Activated naive CD4-positive, alpha-beta T cell treated with anti-CD3 and anti-CD28 coated beads, Interleukin-2, amount 10 ng/mL, durations not matched to agents 7 days and 5 days (primary cell): Measurements from ENCODE around the gene ANKRD34A.
A peak's percentile ranks its signal among the peaks of the same experiment; 100 is the strongest.
"Not testable (repeated sequence)": the region's sequence is repeated elsewhere in the genome, so short reads cannot be mapped to it uniquely, and the experiment has no call there.

Experiments
- CTCF ChIA-PET: fragments of 350-600 bp; sonication (Branson Sonifier 250); formaldehyde crosslinking; loops from one replicate; lab custom pipeline; 2021; ENCODE audit warnings: antibody characterized with exemption; lab: Charles Lee
- DNase-seq: peaks from one replicate; pipeline ENCODE4 v3.0.0-alpha.2; 2020
- H3K27ac Mint-ChIP-seq: one replicate; pipeline ENCODE4 v1.8.0; 2021; ENCODE audit warnings: mild to moderate bottlenecking, moderate library complexity, mixed read lengths
- H3K27me3 Mint-ChIP-seq: one replicate; pipeline ENCODE4 v1.8.0; 2021; ENCODE audit warnings: mild to moderate bottlenecking, mixed read lengths
- H3K36me3 Mint-ChIP-seq: one replicate; pipeline ENCODE4 v1.8.0; 2021; ENCODE audit warnings: mixed read lengths
- H3K4me1 Mint-ChIP-seq: one replicate; pipeline ENCODE4 v1.8.0; 2021; ENCODE audit warnings: mixed read lengths
- H3K4me3 Mint-ChIP-seq: one replicate; pipeline ENCODE4 v1.8.0; 2021; ENCODE audit warnings: mild to moderate bottlenecking, moderate library complexity, mixed read lengths
- H3K9me3 Mint-ChIP-seq: one replicate; pipeline ENCODE4 v1.8.0; 2021; ENCODE audit warnings: mixed read lengths

The ANKRD34A gene

GRCh38 chr1:145936247-145936646, 28.1 kb downstream of the ANKRD34A start:
- Mint-ChIP-seq H3K4me1 (peaks cover 22% of the 10 kb centered on the region), H3K27me3 (no peaks in the 10 kb centered on the region), H3K27ac (no peak overlapping the region), H3K36me3 (peaks cover 40% of the 10 kb centered on the region), H3K9me3 (no peaks in the 10 kb centered on the region), H3K4me3 (no peak overlapping the region)
- DNase-seq, result no peak
- CTCF ChIA-PET, result interaction anchor here (1.5 kb wide), 1 partner anchor 13 kb away, joined by 4 read pairs; no protein-coding TSS in a partner anchor

GRCh38 chr1:145935708-145936107, 28.7 kb downstream of the ANKRD34A start:
- CTCF ChIA-PET, result interaction anchor here (1.5 kb wide), 1 partner anchor 12 kb away, joined by 4 read pairs; no protein-coding TSS in a partner anchor
- no peak overlapping the region for H3K4me3 Mint-ChIP-seq

GRCh38 chr1:145932522-145933009, 31.8 kb downstream of the ANKRD34A start:
- DNase-seq, result peak; percentile 25
- H3K36me3 Mint-ChIP-seq, result peaks cover 44% of the 10 kb centered on the region
- CTCF ChIA-PET, result interaction anchor here (1.6 kb wide), 1 partner anchor 87 kb away, joined by 5 read pairs; the partner anchor contains the start of gene NUDT17

More at GRCh38 chr1:145935708-145936107, 28.7 kb downstream of the ANKRD34A start:
- Mint-ChIP-seq H3K27me3 (no peaks in the 10 kb centered on the region), H3K36me3 (peaks cover 41% of the 10 kb centered on the region), H3K27ac (peak overlapping the region; percentile 12), H3K9me3 (no peaks in the 10 kb centered on the region), H3K4me1 (peaks cover 26% of the 10 kb centered on the region)
- DNase-seq, result no peak

GRCh38 chr1:145927916-145928643, 36.3 kb downstream of the ANKRD34A start:
- Mint-ChIP-seq H3K4me3 (no peak overlapping the region), H3K27me3 (no peaks in the 10 kb centered on the region)
- CTCF ChIA-PET, result interaction anchor here (0.6 to 2.1 kb wide), 13 partner anchors 9 to 84 kb away, joined by 3 to 14 read pairs (median 4); partner anchors contain the start of genes ANKRD34A, LIX1L, NUDT17 and PEX11B

More at GRCh38 chr1:145932522-145933009, 31.8 kb downstream of the ANKRD34A start:
- Mint-ChIP-seq H3K4me1 (peaks cover 40% of the 10 kb centered on the region), H3K27ac (peak overlapping the region; percentile 81), H3K4me3 (peak overlapping the region; percentile 17)
- H3K9me3 Mint-ChIP-seq, H3K27me3 Mint-ChIP-seq: not testable (repeated sequence)

GRCh38 chr1:145927063-145927886, 37.1 kb downstream of the ANKRD34A start, which contains the start of gene RBM8A:
RBM8A (minus strand) TSS chr1:145927484; CDS start chr1:145927426, 58 bp downstream.
- CTCF ChIA-PET, result interaction anchor here (0.6 to 2.1 kb wide), 13 partner anchors 9 to 84 kb away, joined by 3 to 14 read pairs (median 4); partner anchors contain the start of genes ANKRD34A, LIX1L, NUDT17 and PEX11B
- Mint-ChIP-seq H3K4me3 (no peak within 1 kb of the TSS), H3K27ac (no peak within 1 kb of the TSS)

More at GRCh38 chr1:145927916-145928643, 36.3 kb downstream of the ANKRD34A start:
- peaks cover 31% of the 10 kb centered on the region for H3K4me1 Mint-ChIP-seq
- peak; percentile 36 for DNase-seq
- peaks cover 26% of the 10 kb centered on the region for H3K36me3 Mint-ChIP-seq
- H3K9me3 Mint-ChIP-seq, result no peaks in the 10 kb centered on the region
- no peak overlapping the region for H3K27ac Mint-ChIP-seq

GRCh38 chr1:145926686-145927062, 37.7 kb downstream of the ANKRD34A start:
- CTCF ChIA-PET, result interaction anchor here (1.0 to 2.1 kb wide), 5 partner anchors 8 to 85 kb away, joined by 4 to 14 read pairs (median 12); partner anchors contain the start of genes ANKRD34A, PEX11B and POLR3GL
- Mint-ChIP-seq H3K27ac (no peak overlapping the region), H3K36me3 (peaks cover 27% of the 10 kb centered on the region), H3K27me3 (no peaks in the 10 kb centered on the region), H3K9me3 (no peaks in the 10 kb centered on the region), H3K4me1 (peaks cover 21% of the 10 kb centered on the region), H3K4me3 (no peak overlapping the region)
- DNase-seq, result no peak

More at GRCh38 chr1:145927063-145927886, 37.1 kb downstream of the ANKRD34A start, which contains the start of gene RBM8A:
- Mint-ChIP-seq H3K36me3 (peaks cover 28% of the 10 kb centered on the region), H3K27me3 (no peaks in the 10 kb centered on the region), H3K9me3 (no peaks in the 10 kb centered on the region), H3K4me1 (peaks cover 24% of the 10 kb centered on the region)
- peak; percentile 97 for DNase-seq

- no peak for DNase-seq
- CTCF ChIA-PET, result no interaction called here
- Mint-ChIP-seq H3K4me1 (peaks cover 34% of the 10 kb centered on the region), H3K27me3 (no peaks in the 10 kb centered on the region), H3K36me3 (peaks cover 23% of the 10 kb centered on the region), H3K9me3 (no peaks in the 10 kb centered on the region), H3K27ac (no peak overlapping the region), H3K4me3 (no peak overlapping the region)
These were observed 42.1 kb downstream of the ANKRD34A start for GRCh38 chr1:145922266-145922665.

GRCh38 chr1:145920297-145920696, 44.1 kb downstream of the ANKRD34A start:
- H3K9me3 Mint-ChIP-seq, CTCF ChIA-PET, DNase-seq, H3K27me3 Mint-ChIP-seq: not testable (repeated sequence)
- H3K36me3 Mint-ChIP-seq, result peaks cover 35% of the 10 kb centered on the region
- H3K4me1 Mint-ChIP-seq, result peaks cover 47% of the 10 kb centered on the region
- H3K4me3 Mint-ChIP-seq, result peak overlapping the region; percentile 93
- peak overlapping the region; percentile 76 for H3K27ac Mint-ChIP-seq

- peak; percentile 47 for DNase-seq
- Mint-ChIP-seq H3K27me3 (no peaks in the 10 kb centered on the region), H3K36me3 (peaks cover 40% of the 10 kb centered on the region), H3K9me3 (no peaks in the 10 kb centered on the region), H3K4me1 (peaks cover 50% of the 10 kb centered on the region), H3K27ac (peak overlapping the region; percentile 98), H3K4me3 (peak overlapping the region; percentile 93)
- CTCF ChIA-PET, result interaction anchor here (1.0 to 2.3 kb wide), 5 partner anchors 8 to 74 kb away, joined by 3 to 14 read pairs (median 4); partner anchors contain the start of genes NUDT17 and RBM8A
These were observed 45.1 kb downstream of the ANKRD34A start for GRCh38 chr1:145918992-145919939.

- Mint-ChIP-seq H3K9me3 (no peaks in the 10 kb centered on the region), H3K27ac (peak within 1 kb of the TSS; percentile 98), H3K27me3 (no peaks in the 10 kb centered on the region), H3K36me3 (peaks cover 42% of the 10 kb centered on the region), H3K4me3 (peak within 1 kb of the TSS; percentile 93), H3K4me1 (peaks cover 50% of the 10 kb centered on the region)
- peak; percentile 96 for DNase-seq
- CTCF ChIA-PET, result interaction anchor here (1.0 to 2.3 kb wide), 6 partner anchors 9 to 73 kb away, joined by 3 to 14 read pairs (median 4); partner anchors contain the start of genes ITGA10, NUDT17 and RBM8A
These were observed 46.0 kb downstream of the ANKRD34A start, which contains the start of gene PEX11B for GRCh38 chr1:145918144-145918991. PEX11B (minus strand) TSS chr1:145918717; CDS start chr1:145918688, 29 bp downstream.

- no peaks in the 10 kb centered on the region for H3K9me3 Mint-ChIP-seq
- peaks cover 38% of the 10 kb centered on the region for H3K36me3 Mint-ChIP-seq
- H3K4me1 Mint-ChIP-seq, result peaks cover 50% of the 10 kb centered on the region
- peak overlapping the region; percentile 93 for H3K4me3 Mint-ChIP-seq
- DNase-seq, result no peak
- no peaks in the 10 kb centered on the region for H3K27me3 Mint-ChIP-seq
- CTCF ChIA-PET, result interaction anchor here (1.1 to 2.3 kb wide), 2 partner anchors 8 to 10 kb away, joined by 4 to 14 read pairs; partner anchors contain the start of genes ITGA10 and RBM8A
- H3K27ac Mint-ChIP-seq, result peak overlapping the region; percentile 98
These were observed 46.8 kb downstream of the ANKRD34A start for GRCh38 chr1:145917595-145917994.

- Mint-ChIP-seq H3K4me1 (peaks cover 49% of the 10 kb centered on the region), H3K27me3 (no peaks in the 10 kb centered on the region), H3K4me3 (peak overlapping the region; percentile 93), H3K27ac (no peak overlapping the region), H3K36me3 (peaks cover 43% of the 10 kb centered on the region), H3K9me3 (no peaks in the 10 kb centered on the region)
- DNase-seq, result no peak
- CTCF ChIA-PET, result no interaction called here
These were observed 47.6 kb downstream of the ANKRD34A start for GRCh38 chr1:145916745-145917144.
